Astrocyte (in vitro differentiated cells and primary cell): ENCODE results near the gene RNF180. TPM values are rescaled to one million over a fixed set of nuclear protein-coding genes. Genes with fewer than 3 reads are reported as not detected.

ENCODE experiments used
- DNase-seq: peaks from one replicate; pipeline ENCODE4 v3.0.0-alpha.2; 2010; ENCODE audit warnings: low read depth
- FAIRE-seq: peaks from 2 replicates; lab custom pipeline; 2011; peaks lifted over from hg19 to GRCh38; lab: Jason Lieb, UNC
- H2AFZ ChIP-seq: 2 replicates; pipeline ENCODE4 v1.6.0; 2012; ENCODE audit warnings: low read depth, low read length, inconsistent platforms
- H3K27ac ChIP-seq: 2 replicates; pipeline ENCODE4 v1.5.1; 2011; ENCODE audit warnings: low read depth, low read length, inconsistent platforms
- H3K27me3 ChIP-seq: 2 replicates; pipeline ENCODE4 v1.6.0; 2011; ENCODE audit warnings: low read length, inconsistent platforms; ENCODE audit not compliant: insufficient read depth
- H3K36me3 ChIP-seq: 2 replicates; pipeline ENCODE4 v1.5.1; 2011; ENCODE audit warnings: low read length, inconsistent platforms; ENCODE audit not compliant: insufficient read depth
- H3K4me1 ChIP-seq: 2 replicates; pipeline ENCODE4 v1.5.1; 2011; ENCODE audit warnings: low read length, inconsistent platforms; ENCODE audit not compliant: insufficient read depth
- H3K4me2 ChIP-seq: 2 replicates; pipeline ENCODE4 v1.6.0; 2012; ENCODE audit warnings: low read length, inconsistent platforms
- H3K4me3 ChIP-seq: 2 replicates; pipeline ENCODE4 v1.5.1; 2011; ENCODE audit warnings: low read depth, mild to moderate bottlenecking, low read length, inconsistent platforms; ENCODE audit not compliant: insufficient read depth
- H3K79me2 ChIP-seq: 2 replicates; pipeline ENCODE4 v1.6.0; 2012; ENCODE audit warnings: mild to moderate bottlenecking, low read length, inconsistent platforms; ENCODE audit not compliant: insufficient read depth
- H3K9ac ChIP-seq: 2 replicates; pipeline ENCODE4 v1.6.0; 2012; ENCODE audit warnings: mild to moderate bottlenecking, low read length, inconsistent platforms
- H3K9me3 ChIP-seq: 2 replicates; pipeline ENCODE4 v1.5.1; 2012; ENCODE audit warnings: low read depth, mild to moderate bottlenecking, low read length, inconsistent platforms; ENCODE audit not compliant: insufficient read depth
- H4K20me1 ChIP-seq: 2 replicates; pipeline ENCODE4 v1.6.0; 2012; ENCODE audit warnings: low read length, inconsistent platforms; ENCODE audit not compliant: insufficient read depth
- H3K27ac Mint-ChIP-seq: one replicate; pipeline ENCODE4 v1.8.0; 2021; ENCODE audit warnings: mild to moderate bottlenecking, mixed read lengths; ENCODE audit not compliant: unreplicated experiment
- H3K27me3 Mint-ChIP-seq: one replicate; pipeline ENCODE4 v1.8.0; 2021; ENCODE audit warnings: low read depth, mixed read lengths; ENCODE audit not compliant: unreplicated experiment
- H3K36me3 Mint-ChIP-seq: one replicate; pipeline ENCODE4 v1.8.0; 2021; ENCODE audit warnings: low read depth, mixed read lengths; ENCODE audit not compliant: unreplicated experiment
- H3K4me1 Mint-ChIP-seq: one replicate; pipeline ENCODE4 v1.8.0; 2021; ENCODE audit warnings: low read depth, mixed read lengths; ENCODE audit not compliant: unreplicated experiment
- H3K4me3 Mint-ChIP-seq: one replicate; pipeline ENCODE4 v1.8.0; 2021; ENCODE audit warnings: mild to moderate bottlenecking, moderate library complexity, mixed read lengths; ENCODE audit not compliant: unreplicated experiment
- H3K9me3 Mint-ChIP-seq: one replicate; pipeline ENCODE4 v1.8.0; 2021; ENCODE audit warnings: mild to moderate bottlenecking, mixed read lengths; ENCODE audit not compliant: unreplicated experiment
- CTCF ChIP-seq: IDR thresholded peaks from 2 replicates; pipeline ENCODE4 v1.5.1; 2011; ENCODE audit warnings: low read depth, mild to moderate bottlenecking, inconsistent platforms, low read length, moderate library complexity; ENCODE audit not compliant: insufficient read depth
- EZH2 ChIP-seq: IDR thresholded peaks from 2 replicates; pipeline ENCODE4 v1.6.1; 2012; ENCODE audit warnings: mild to moderate bottlenecking, low read length, inconsistent platforms; ENCODE audit not compliant: insufficient read depth
- total RNA-seq: library from RNA; stranded (reverse); gene quantifications from 2 replicates; pipeline ENCODE4 v1.2.1, GENCODE V29; 2021

RNF180 gene
- total RNA-seq, 1 donor from 2014 or later, result 5.4 TPM

DNA sequence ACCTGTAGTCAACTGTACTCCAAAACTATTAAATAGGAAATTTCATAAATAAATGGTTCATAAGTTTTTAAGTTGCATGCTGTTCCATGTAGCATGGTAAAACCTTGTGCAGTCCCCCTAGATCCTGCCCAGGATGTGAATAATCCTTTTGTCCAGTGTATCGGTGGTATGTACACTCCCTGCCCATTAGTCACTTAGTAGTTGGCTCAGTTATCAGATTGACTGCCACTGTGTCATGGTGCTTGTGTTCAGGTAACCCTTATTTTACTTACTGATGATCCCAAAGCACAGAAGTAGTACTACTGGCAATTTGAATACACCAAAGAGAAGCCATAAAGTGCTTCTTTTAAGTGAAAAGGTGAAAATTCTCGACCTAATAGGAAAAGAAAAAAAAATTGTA is 134.2 kb downstream of the RNF180 start:
- H3K9ac ChIP-seq, result no peak overlapping the region
- H3K9me3 Mint-ChIP-seq, result no peaks in the 10 kb centered on the region
- no peak overlapping the region for H2AFZ ChIP-seq
- no peak overlapping the region for H3K27ac Mint-ChIP-seq
- no peak overlapping the region for H3K27ac ChIP-seq
- H3K36me3 ChIP-seq, result no peaks in the 10 kb centered on the region
- no peaks in the 10 kb centered on the region for H3K27me3 ChIP-seq
- no peaks in the 10 kb centered on the region for H3K9me3 ChIP-seq
- no peak overlapping the region for H3K4me3 Mint-ChIP-seq
- DNase-seq, result peak; percentile 23
- H3K4me1 ChIP-seq, result no peaks in the 10 kb centered on the region
- H3K27me3 Mint-ChIP-seq, result no peaks in the 10 kb centered on the region
- no peak for FAIRE-seq
- H3K4me3 ChIP-seq, result no peak overlapping the region
- TF ChIP-seq CTCF, result no peak
- TF ChIP-seq EZH2, result no peak
- no peaks in the 10 kb centered on the region for H3K36me3 Mint-ChIP-seq
- peaks cover 2% of the 10 kb centered on the region for H3K4me1 Mint-ChIP-seq
- H3K79me2 ChIP-seq, result no peaks in the 10 kb centered on the region
- no peak overlapping the region for H3K4me2 ChIP-seq
- H4K20me1 ChIP-seq, result no peaks in the 10 kb centered on the region

DNA sequence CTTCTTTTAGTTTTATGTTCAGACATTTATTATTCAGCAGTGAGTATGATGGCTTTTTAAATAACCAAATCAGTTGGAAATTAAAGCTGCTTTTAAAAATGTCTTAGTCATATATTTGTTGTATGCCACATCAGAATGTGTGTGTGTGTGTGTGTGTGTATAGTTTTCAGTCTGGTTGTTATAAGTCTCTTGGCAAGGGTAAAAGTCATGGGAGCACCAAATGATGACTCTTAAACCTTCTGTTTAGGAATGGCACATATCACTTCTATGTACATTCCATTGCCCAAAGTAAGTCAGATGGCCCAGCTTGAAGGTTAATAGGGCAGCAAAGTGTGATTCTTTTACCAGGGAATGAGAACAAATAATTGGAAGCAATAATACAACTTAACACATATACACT is 135.9 kb downstream of the RNF180 start:
- no peak for FAIRE-seq
- no peak overlapping the region for H3K4me2 ChIP-seq
- Mint-ChIP-seq H3K27ac (no peak overlapping the region), H3K4me1 (no peaks in the 10 kb centered on the region), H3K36me3 (no peaks in the 10 kb centered on the region), H3K9me3 (no peaks in the 10 kb centered on the region), H3K27me3 (no peaks in the 10 kb centered on the region), H3K4me3 (no peak overlapping the region)
- no peak overlapping the region for H3K27ac ChIP-seq
- no peaks in the 10 kb centered on the region for H3K79me2 ChIP-seq
- H3K36me3 ChIP-seq, result no peaks in the 10 kb centered on the region
- DNase-seq, result no peak
- no peaks in the 10 kb centered on the region for H4K20me1 ChIP-seq
- no peak overlapping the region for H2AFZ ChIP-seq
- H3K4me3 ChIP-seq, result no peak overlapping the region
- no peak for TF ChIP-seq EZH2
- no peak for TF ChIP-seq CTCF
- no peaks in the 10 kb centered on the region for H3K27me3 ChIP-seq
- H3K9ac ChIP-seq, result no peak overlapping the region
- no peaks in the 10 kb centered on the region for H3K9me3 ChIP-seq
- H3K4me1 ChIP-seq, result no peaks in the 10 kb centered on the region

- Histone ChIP-seq H2AFZ (no peak overlapping the region), H4K20me1 (no peaks in the 10 kb centered on the region), H3K4me2 (no peak overlapping the region), H3K36me3 (no peaks in the 10 kb centered on the region), H3K4me3 (no peak overlapping the region), H3K9ac (no peak overlapping the region), H3K27me3 (no peaks in the 10 kb centered on the region), H3K9me3 (no peaks in the 10 kb centered on the region), H3K27ac (no peak overlapping the region), H3K79me2 (no peaks in the 10 kb centered on the region), H3K4me1 (no peaks in the 10 kb centered on the region)
- FAIRE-seq (no peak), DNase-seq (no peak)
- no peaks in the 10 kb centered on the region for H3K4me1 Mint-ChIP-seq
- no peaks in the 10 kb centered on the region for H3K9me3 Mint-ChIP-seq
- H3K27ac Mint-ChIP-seq, result no peak overlapping the region
- H3K4me3 Mint-ChIP-seq, result no peak overlapping the region
- H3K27me3 Mint-ChIP-seq, result no peaks in the 10 kb centered on the region
- H3K36me3 Mint-ChIP-seq, result no peaks in the 10 kb centered on the region
- TF ChIP-seq CTCF, result no peak
- TF ChIP-seq EZH2, result no peak
Observed at GRCh38 chr5:64308135-64308534, 142.5 kb downstream of the RNF180 start.
